Ishikawa (cell line): ENCODE data around the gene TMEM132D.

Source experiments
- CEBPB ChIP-seq: IDR thresholded peaks from 2 replicates; pipeline ENCODE4 v1.6.1; 2012
- EP300 ChIP-seq: IDR thresholded peaks from 2 replicates; pipeline ENCODE4 v1.6.1; 2012; ENCODE audit warnings: borderline replicate concordance
- NFIC ChIP-seq: IDR thresholded peaks from 2 replicates; pipeline ENCODE4 v1.6.1; 2012
- TEAD4 ChIP-seq: IDR thresholded peaks from 2 replicates; pipeline ENCODE4 v1.6.1; 2012
- TF ChIP-seq, protein P1 (sequence below): IDR thresholded peaks from 2 replicates; pipeline ENCODE4 v1.6.1; 2012; ENCODE audit warnings: low read depth, mild to moderate bottlenecking
- TF ChIP-seq, protein P2 (sequence below): IDR thresholded peaks from 2 replicates; pipeline ENCODE4 v1.6.1; 2012

DNA sequence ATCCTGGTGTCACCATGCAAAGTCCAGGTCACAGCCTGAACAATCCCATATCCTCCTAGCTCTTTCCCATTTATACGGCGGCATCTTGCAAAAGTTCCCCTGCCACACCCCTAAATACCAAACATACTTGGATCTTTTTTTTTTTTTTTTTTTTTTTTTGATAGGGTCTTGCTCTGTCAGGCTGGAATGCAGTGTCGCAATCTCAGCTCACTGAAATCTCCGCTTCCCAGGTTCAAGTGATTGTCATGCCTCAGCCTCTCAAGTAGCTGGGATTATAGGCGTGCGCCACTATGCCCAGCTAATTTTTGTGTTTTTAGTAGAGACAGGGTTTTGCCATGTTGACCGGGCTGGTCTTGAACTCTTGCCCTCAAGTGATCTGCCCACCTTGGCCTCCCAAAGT is 599.3 kb downstream of the TMEM132D start:
- TF ChIP-seq, protein P1, sequence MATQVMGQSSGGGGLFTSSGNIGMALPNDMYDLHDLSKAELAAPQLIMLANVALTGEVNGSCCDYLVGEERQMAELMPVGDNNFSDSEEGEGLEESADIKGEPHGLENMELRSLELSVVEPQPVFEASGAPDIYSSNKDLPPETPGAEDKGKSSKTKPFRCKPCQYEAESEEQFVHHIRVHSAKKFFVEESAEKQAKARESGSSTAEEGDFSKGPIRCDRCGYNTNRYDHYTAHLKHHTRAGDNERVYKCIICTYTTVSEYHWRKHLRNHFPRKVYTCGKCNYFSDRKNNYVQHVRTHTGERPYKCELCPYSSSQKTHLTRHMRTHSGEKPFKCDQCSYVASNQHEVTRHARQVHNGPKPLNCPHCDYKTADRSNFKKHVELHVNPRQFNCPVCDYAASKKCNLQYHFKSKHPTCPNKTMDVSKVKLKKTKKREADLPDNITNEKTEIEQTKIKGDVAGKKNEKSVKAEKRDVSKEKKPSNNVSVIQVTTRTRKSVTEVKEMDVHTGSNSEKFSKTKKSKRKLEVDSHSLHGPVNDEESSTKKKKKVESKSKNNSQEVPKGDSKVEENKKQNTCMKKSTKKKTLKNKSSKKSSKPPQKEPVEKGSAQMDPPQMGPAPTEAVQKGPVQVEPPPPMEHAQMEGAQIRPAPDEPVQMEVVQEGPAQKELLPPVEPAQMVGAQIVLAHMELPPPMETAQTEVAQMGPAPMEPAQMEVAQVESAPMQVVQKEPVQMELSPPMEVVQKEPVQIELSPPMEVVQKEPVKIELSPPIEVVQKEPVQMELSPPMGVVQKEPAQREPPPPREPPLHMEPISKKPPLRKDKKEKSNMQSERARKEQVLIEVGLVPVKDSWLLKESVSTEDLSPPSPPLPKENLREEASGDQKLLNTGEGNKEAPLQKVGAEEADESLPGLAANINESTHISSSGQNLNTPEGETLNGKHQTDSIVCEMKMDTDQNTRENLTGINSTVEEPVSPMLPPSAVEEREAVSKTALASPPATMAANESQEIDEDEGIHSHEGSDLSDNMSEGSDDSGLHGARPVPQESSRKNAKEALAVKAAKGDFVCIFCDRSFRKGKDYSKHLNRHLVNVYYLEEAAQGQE: no peak
- TF ChIP-seq, protein P2, sequence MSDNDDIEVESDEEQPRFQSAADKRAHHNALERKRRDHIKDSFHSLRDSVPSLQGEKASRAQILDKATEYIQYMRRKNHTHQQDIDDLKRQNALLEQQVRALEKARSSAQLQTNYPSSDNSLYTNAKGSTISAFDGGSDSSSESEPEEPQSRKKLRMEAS: no peak
- TF ChIP-seq EP300 (no peak), TEAD4 (no peak), NFIC (no peak), CEBPB (peak; percentile 43; the same call in 1 of the 2 replicates)
